Urothelium cell line (cell line): ENCODE results near the gene CHST1.

ENCODE experiments used
- DNase-seq: peaks from one replicate; pipeline ENCODE4 v3.0.0; 2011; ENCODE audit warnings: low spot score, mixed read lengths
- FAIRE-seq: peaks from 2 replicates; lab custom pipeline; 2011; peaks lifted over from hg19 to GRCh38; lab: Jason Lieb, UNC

The CHST1 gene

DNA sequence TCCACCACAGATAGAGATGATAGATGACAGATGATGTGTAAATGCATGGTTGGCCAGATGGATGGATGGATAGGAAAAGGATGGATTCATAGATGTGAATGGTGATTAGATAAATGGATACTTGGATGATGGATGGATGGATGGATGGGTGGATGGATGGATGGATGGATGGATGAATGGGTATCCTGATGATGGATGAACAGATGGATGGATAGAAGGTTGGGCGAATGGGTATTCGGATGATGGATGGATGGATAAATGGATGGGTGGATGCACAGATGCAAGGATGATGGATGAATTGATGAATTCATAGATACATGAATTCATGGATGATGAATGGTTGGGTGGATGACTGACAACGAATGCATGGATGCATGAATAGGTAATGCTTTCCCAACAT lies 56.1 kb downstream of the CHST1 start:
- FAIRE-seq (no peak), DNase-seq (no peak)

DNA sequence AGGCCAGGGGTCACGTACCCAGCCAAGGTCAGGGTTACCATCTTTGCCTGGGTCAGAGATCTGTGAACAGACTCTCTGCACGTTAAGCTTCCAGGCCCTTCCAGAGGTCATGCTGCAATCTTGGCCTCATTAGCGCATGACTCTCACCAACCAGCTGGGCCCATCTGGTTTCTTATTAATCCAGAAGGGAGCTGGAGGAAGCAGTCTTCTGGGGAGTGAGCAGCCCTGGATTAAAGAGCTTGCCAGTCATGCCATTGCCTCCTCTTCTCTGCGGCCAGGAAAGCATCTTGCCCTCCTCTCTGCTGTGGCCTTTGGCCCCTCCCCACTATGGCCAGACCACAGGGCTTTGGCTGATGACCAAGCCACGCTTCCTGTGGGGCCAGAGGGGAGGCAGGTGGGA lies 57.4 kb downstream of the CHST1 start:
- FAIRE-seq (no peak), DNase-seq (no peak)

DNA sequence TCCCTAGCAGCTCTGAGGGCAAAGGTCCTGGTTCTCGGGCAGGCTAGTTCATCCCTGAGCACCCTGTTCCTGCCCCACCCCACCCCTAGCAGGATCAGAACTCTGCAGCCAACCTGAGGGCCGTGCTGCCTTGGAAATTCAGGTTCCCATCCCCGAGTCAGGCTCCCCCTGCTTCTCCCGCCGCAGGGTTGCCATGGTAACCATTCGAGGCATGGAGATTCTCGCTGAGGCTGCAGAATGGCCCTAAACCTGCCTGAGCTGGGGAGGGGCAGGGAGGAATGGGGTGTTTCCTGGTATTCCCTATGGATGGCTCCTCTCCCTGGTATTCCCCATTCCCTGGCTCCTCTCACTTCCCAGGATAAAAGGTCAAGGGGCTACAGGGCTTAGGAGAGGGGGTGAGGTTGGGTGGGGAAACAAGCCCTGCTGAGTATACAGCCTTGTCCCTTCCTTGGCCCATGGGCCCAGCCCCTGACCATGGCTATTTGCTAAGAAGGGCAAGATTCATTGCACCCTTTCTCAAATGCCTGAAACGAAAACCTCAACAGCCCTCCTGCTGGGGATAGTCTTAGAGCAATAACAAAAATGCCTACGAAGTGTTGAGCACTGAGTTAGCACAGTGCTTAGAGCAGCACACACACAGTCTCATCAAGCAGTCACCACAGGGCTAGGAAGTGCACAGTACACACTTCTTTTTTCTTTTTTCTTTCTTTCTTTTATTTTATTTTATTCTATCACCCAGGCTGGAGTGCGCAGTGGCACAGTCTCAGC lies 58.7 kb downstream of the CHST1 start:
- FAIRE-seq (no peak), DNase-seq (no peak)

DNA sequence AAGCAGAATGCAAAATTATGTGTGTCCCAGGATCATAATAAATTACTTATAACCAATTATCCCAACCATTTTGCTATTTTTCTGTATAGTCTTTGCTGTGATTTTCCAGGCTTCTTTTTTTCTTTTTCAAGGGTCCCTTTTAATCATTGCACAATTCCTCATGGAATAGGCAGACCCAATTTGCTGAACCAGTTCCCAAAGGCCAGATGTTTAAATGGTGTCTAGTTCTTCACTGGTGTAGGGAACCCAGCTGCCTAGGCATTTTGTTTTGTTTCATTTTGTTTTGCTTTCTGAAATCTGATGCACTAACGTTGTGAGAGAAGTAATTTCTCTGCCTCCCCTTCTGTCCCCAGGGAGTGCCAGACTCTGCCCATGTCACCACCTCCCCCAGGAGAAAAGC lies 60.4 kb downstream of the CHST1 start:
- FAIRE-seq = no peak
- no peak for DNase-seq

DNA sequence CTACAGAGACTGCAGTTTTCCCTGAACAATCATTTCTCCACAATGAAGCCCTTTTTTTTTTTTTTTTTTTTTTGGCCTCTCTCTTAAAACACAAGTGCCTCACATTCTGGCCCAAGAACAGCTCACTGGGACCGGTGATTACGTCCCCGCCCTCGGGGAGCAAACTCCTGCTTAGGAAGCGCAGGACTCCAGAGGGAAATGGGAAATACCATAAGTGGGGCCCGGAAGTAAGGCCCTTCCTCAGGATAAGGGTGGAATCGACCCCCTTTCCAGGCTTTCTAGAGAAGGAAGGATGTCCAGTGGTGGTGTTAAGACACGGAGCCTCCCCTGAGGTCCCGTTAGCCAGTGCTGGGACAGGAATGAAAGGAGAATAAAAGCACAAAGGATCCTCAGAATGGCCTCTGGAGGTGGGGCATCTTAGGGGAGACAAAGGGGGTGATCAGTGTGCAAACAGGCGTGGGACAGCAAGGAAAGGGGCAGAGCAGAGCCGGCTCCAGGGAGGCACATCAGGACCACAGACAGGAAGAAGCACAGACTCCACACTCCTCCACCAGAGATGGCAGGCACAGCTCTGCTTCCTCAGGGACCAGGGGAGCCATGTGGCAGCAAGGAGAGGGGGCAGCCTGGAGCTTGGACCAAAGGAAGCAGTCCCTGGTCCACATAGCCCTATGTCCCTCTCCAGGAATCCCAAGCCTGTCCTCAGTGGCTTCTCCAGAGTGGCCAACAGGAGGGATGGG lies 61.3 kb downstream of the CHST1 start:
- FAIRE-seq = no peak

DNA sequence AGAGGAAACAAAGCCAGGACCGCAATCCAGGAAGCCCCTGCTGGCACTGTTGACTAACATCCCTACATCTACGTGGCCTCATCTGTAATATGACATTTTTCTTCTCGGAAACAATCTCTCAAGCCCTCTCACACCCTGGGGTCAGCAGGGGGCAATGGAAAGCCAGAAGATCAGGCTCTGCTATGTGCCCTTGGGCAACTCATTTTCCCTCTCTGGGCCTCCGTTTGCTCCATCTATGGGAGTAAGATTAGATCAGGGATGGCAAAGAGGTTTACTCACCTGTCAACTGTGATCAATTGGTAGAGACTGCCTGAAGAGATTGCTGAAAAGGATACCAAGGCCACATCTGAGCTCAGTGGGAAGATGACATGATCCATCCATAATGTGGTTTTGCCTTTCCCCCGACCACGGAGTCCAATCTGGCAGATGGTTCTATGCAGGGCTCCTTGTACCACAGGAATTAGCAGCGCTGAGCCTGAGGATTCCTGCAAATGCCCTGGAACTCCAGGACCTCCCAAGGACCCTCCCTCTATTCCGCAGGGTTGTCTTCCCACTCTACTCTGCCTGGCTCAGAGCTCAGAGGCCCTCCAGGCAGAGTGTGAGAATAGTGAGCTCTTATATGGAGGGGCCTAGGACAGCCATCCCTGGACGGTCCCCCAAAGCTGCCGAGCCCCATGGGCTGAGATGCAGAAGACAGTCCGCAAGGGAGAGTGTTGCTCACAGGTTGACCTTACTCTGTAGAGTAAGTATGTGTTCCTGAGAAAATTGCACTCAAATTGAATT lies 66.1 kb downstream of the CHST1 start:
- DNase-seq (no peak), FAIRE-seq (no peak)

More for the DNA sequence above, 61.3 kb downstream of the CHST1 start:
- DNase-seq = no peak
